Body of pancreas (tissue), 4 donors: ENCODE data around the gene DHX35.

Experiments used
- CTCF ChIP-seq, 7 experiments: fragments of 450-650 bp in 4 of 7; fragments of 200-600 bp in 3 of 7; sonication (generic) in 3 of 7; IDR thresholded peaks; one replicate each; pipeline ENCODE4 v1.5.1; 2016 to 2019; ENCODE audit warnings: antibody characterized with exemption in 7 of 7
- POLR2A ChIP-seq, 3 donors: fragments of 450-650 bp; IDR thresholded peaks; one replicate each; pipeline ENCODE4 v1.6.1; 2016; ENCODE audit warnings: antibody characterized with exemption in 3 of 3, mild to moderate bottlenecking in 2 of 3

- TF ChIP-seq CTCF (IDR thresholded peaks at IDR 0.05): no peak
- TF ChIP-seq POLR2A (IDR thresholded peaks at IDR 0.05): no peak
Measured at GRCh38 chr20:38934530-38934929, 27.6 kb upstream of the DHX35 start.
